ENCODE results near the gene NADK2. TPM values are rescaled to one million over a fixed set of nuclear protein-coding genes. Genes with fewer than 3 reads are reported as not detected.

Gene NADK2, protein sequence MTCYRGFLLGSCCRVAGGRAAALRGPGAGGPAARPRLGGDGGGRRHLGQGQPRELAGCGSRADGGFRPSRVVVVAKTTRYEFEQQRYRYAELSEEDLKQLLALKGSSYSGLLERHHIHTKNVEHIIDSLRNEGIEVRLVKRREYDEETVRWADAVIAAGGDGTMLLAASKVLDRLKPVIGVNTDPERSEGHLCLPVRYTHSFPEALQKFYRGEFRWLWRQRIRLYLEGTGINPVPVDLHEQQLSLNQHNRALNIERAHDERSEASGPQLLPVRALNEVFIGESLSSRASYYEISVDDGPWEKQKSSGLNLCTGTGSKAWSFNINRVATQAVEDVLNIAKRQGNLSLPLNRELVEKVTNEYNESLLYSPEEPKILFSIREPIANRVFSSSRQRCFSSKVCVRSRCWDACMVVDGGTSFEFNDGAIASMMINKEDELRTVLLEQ
- total RNA-seq (18.2 and 20.3 TPM in 2 replicates), polyA plus RNA-seq (3.6 and 4.0 TPM in 2 replicates), polyA minus RNA-seq (11.1 and 16.8 TPM in 2 replicates), Bru-seq, nascent RNA (percentile 68 among the genes with signal in this experiment), BruChase-seq, experiment 1, labeled RNA remaining after a 6-hour chase (percentile 59 among the genes with signal in this experiment), BruChase-seq, experiment 2, labeled RNA remaining after a 2-hour chase (percentile 59 among the genes with signal in this experiment)
- polyA plus RNA-seq (2011; cell fraction: cytosol; rRNA removed) = 5.9 and 6.4 TPM in 2 replicates
- polyA plus RNA-seq (2011; cell fraction: nucleus; rRNA removed) = 6.7 and 12.9 TPM in 2 replicates
- polyA plus RNA-seq (2012) = 13.9 and 15.1 TPM in 2 replicates
- polyA minus RNA-seq (2011; cell fraction: cytosol; rRNA and poly(A)+ RNA removed) = 29.8 TPM
- 4.8 and 6.7 TPM in 2 replicates for polyA minus RNA-seq (2011; cell fraction: nucleus; rRNA and poly(A)+ RNA removed)
- long read RNA-seq, transcript NADK2-202 (12 exons, 2,243 nt) = major isoform, 14 of 21 reads
- long read RNA-seq, partial matches to known transcripts = 1 of 21 reads
- long read RNA-seq, other reads (novel, unspliced or antisense) = 4 of 21 reads

DNA sequence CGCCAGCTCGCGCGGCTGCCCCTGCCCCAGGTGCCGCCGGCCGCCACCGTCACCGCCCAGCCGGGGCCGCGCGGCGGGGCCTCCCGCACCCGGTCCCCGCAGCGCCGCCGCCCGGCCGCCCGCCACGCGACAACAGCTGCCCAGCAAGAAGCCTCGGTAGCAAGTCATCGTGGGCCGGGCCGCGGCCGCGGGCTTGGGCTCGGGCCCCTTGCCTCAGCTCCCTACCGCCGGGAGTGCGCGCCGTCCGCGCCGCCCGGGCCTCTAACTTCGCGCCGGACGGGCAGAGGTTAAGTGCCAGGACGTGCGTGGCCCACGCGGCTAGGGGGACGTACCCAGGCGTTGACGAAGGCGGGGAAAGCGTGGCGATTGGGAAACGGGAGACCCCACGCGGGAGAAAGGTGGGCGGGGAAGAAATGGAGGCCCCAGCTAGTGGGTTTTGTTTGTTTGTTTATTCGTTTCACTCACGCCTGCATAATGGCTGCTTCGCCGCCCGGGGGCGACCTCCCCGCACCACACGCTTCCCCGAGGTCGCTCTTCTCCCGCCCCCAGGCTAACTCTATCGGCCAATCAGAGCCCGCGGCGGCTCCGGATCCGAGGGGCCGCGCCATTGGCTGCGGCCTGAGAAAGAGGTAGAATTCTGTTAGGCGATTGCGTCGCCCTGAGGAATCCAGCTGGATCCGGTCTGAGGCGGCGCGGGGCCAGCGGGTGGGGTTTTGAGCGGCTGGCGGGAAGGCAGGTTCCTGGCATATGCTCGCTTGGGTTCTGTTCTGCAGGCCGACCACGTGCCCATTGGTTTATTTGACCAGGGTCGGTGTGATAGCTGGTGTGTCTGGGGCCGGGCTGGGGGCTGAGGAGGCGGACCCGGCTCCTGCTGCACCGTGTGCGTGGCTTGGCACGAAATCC, at the start of gene NADK2:
TSS of gene NADK2 (minus strand) at position 295 of the 903 bp plus-strand sequence. CDS start at position 168, 127 bp downstream.
- H3K79me2 ChIP-seq (ENCODE audit: control insufficient read depth, insufficient read depth, low read length) = peaks cover 10% of the 10 kb centered on the region
- TF ChIP-seq MYC (IDR thresholded peaks at IDR 0.05; ENCODE audit: low read depth, low read length) (no peak), JUN (IDR thresholded peaks at IDR 0.05; ENCODE audit: borderline replicate concordance, insufficient read depth, insufficient read length, low read depth) (no peak), POLR2AphosphoS5 (IDR thresholded peaks at IDR 0.05; ENCODE audit: insufficient read depth, low read depth, low read length) (peak; percentile 65), EZH2 (IDR thresholded peaks at IDR 0.05; ENCODE audit: borderline replicate concordance, low read depth, low read length, severe bottlenecking) (peak; percentile 33), GATA2 (IDR thresholded peaks at IDR 0.05; ENCODE audit: insufficient read depth, insufficient read length, low read depth, low read length) (no peak), FOS (IDR thresholded peaks at IDR 0.05; ENCODE audit: borderline replicate concordance, insufficient read depth, low read length) (peak; percentile 17), POLR2A (IDR thresholded peaks at IDR 0.05; ENCODE audit: low read depth, low read length) (peak; percentile 83)
- TF ChIP-seq, protein P1, sequence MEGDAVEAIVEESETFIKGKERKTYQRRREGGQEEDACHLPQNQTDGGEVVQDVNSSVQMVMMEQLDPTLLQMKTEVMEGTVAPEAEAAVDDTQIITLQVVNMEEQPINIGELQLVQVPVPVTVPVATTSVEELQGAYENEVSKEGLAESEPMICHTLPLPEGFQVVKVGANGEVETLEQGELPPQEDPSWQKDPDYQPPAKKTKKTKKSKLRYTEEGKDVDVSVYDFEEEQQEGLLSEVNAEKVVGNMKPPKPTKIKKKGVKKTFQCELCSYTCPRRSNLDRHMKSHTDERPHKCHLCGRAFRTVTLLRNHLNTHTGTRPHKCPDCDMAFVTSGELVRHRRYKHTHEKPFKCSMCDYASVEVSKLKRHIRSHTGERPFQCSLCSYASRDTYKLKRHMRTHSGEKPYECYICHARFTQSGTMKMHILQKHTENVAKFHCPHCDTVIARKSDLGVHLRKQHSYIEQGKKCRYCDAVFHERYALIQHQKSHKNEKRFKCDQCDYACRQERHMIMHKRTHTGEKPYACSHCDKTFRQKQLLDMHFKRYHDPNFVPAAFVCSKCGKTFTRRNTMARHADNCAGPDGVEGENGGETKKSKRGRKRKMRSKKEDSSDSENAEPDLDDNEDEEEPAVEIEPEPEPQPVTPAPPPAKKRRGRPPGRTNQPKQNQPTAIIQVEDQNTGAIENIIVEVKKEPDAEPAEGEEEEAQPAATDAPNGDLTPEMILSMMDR (IDR thresholded peaks at IDR 0.05; ENCODE audit: extremely low read depth in 1 of 2, insufficient read depth in 1 of 2, low read depth in 1 of 2, low read length in 2 of 2) = peak; percentile 58 to 79
- TF ChIP-seq, protein P2, sequence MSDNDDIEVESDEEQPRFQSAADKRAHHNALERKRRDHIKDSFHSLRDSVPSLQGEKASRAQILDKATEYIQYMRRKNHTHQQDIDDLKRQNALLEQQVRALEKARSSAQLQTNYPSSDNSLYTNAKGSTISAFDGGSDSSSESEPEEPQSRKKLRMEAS (IDR thresholded peaks at IDR 0.05; ENCODE audit: insufficient read depth, insufficient read length) = peak; percentile 89
- no peaks in the 10 kb centered on the region for H4K20me1 ChIP-seq (replicated peaks; ENCODE audit: control insufficient read depth, extremely low read depth, insufficient read depth, low read length)
- peak within 1 kb of the TSS; percentile 85 for H2AFZ ChIP-seq (ENCODE audit: low read depth, low read length)
- peaks cover 16% of the 10 kb centered on the region for H3K4me1 ChIP-seq (ENCODE audit: control insufficient read depth, extremely low read depth, insufficient read depth, low read length)
- H3K4me3 ChIP-seq (replicated peaks in 1 of 3; ENCODE audit: insufficient read depth in 1 of 3, low read depth in 1 of 3, low read length in 3 of 3) = peak within 1 kb of the TSS; percentile 46 to 59 (median 49)
- BruUV-seq (replicated peaks) = no TSS peak
- peak within 1 kb of the TSS; percentile 74 for H3K9ac ChIP-seq (replicated peaks; ENCODE audit: extremely low read depth, insufficient read depth, low read length)
- H3K9me3 ChIP-seq (replicated peaks; ENCODE audit: control insufficient read depth, insufficient read depth, low read length) = no peaks in the 10 kb centered on the region
- dilution Hi-C loops (cut with MboI; ENCODE audit: extremely low pct_ligation_motif_present, low sequenced_read_pairs) = no loop called here
- H3K27me3 ChIP-seq (ENCODE audit: control insufficient read depth in 2 of 2, insufficient read depth in 2 of 2, low read length in 2 of 2) = no peaks in the 10 kb centered on the region
- H3K4me2 ChIP-seq (ENCODE audit: insufficient read depth, low read length) = peak within 1 kb of the TSS; percentile 56
- FAIRE-seq (peak; percentile 87), DNase-seq (ENCODE audit: low read depth, low spot score) (peak; percentile 98)
- intact Hi-C loops (cut with micrococcal nuclease) = loop anchor here (1.0 to 10.0 kb wide), 6 partner anchors 33 to 635 kb away; partner anchors contain the start of genes NIPBL and SKP2
- POLR2A ChIA-PET = interaction anchor here (0.6 to 1.2 kb wide), 2 partner anchors 91 to 336 kb away, joined by 4 to 6 read pairs; no protein-coding TSS in a partner anchor
- CTCF ChIA-PET = interaction anchor here (0.8 to 3.5 kb wide), 27 partner anchors 8 to 635 kb away, joined by 3 to 44 read pairs (median 5); partner anchors contain the start of genes LMBRD2, NIPBL, RANBP3L and SKP2
- no peaks in the 10 kb centered on the region for H3K36me3 ChIP-seq (ENCODE audit: control insufficient read depth in 2 of 2, extremely low read depth in 1 of 2, insufficient read depth in 2 of 2, low read length in 2 of 2)
- H3K9me1 ChIP-seq (replicated peaks; ENCODE audit: control insufficient read depth, extremely low read depth, insufficient read depth, low read length) = no peaks in the 10 kb centered on the region
- peak within 1 kb of the TSS; percentile 71 for H3K27ac ChIP-seq (ENCODE audit: insufficient read depth, low read depth, low read length)

Data from endothelial cell of umbilical vein (primary cell).